Measurements from ENCODE around the gene DPF3.

DNA sequence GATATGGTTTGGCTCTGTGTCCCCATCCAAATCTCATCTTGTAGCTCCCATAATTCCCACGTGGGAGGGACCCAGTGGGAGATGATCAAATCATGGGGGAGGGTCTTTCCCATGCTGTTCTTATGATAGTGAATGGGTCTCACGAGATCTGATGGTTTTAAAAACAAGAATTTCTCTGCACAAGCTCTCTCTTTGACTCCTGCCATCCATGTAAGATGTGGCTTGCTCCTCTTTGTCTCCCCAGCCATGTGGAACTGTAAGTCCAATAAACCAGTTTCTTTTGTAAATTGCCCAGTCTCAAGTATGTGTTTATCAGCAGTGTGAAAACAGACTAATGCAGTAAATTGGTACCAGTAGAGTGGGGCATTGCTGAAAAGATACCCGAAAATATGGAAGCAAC is 146.2 kb downstream of the DPF3 start:
- TF ChIP-seq EZH2 (IDR thresholded peaks at IDR 0.05; ENCODE audit: insufficient read depth, poor library complexity, severe bottlenecking) (no peak), EZH2phosphoT487 (IDR thresholded peaks at IDR 0.05; ENCODE audit: insufficient read depth, low read depth) (no peak)

All from GM23248 (cell line).